Neural progenitor cell (in vitro differentiated cells): ENCODE data around the gene CTNNA1. TPM values are rescaled to one million over a fixed set of nuclear protein-coding genes. Genes with fewer than 3 reads are reported as not detected.

Source experiments
- DNase-seq: peaks from one replicate; pipeline ENCODE4 v3.0.0-alpha.2; 2016; ENCODE audit warnings: low spot score
- H2AFZ ChIP-seq: fragments of 200-600 bp; sonication (generic); replicated peaks from 2 replicates; pipeline ENCODE4 v1.6.1; 2016; ENCODE audit warnings: antibody characterized with exemption
- H3F3A ChIP-seq: fragments of 200-600 bp; sonication (generic); 2 replicates; pipeline ENCODE4 v1.6.1; 2016; ENCODE audit warnings: antibody characterized with exemption, low read depth
- H3K27ac ChIP-seq: fragments of 200-600 bp; sonication (generic); 2 replicates; pipeline ENCODE4 v1.5.1; 2016; ENCODE audit warnings: mild to moderate bottlenecking
- H3K27me3 ChIP-seq: fragments of 200-600 bp; sonication (generic); 2 replicates; pipeline ENCODE4 v1.6.1; 2016; ENCODE audit warnings: mild to moderate bottlenecking, moderate library complexity
- H3K36me3 ChIP-seq: fragments of 200-600 bp; sonication (generic); 2 replicates; pipeline ENCODE4 v1.5.1; 2016
- H3K4me1 ChIP-seq: fragments of 200-600 bp; sonication (generic); 2 replicates; pipeline ENCODE4 v1.6.1; 2016; ENCODE audit warnings: mixed run types
- H3K4me2 ChIP-seq: fragments of 200-600 bp; sonication (generic); 2 replicates; pipeline ENCODE4 v1.6.1; 2016
- H3K4me3 ChIP-seq: fragments of 200-600 bp; sonication (generic); 2 replicates; pipeline ENCODE4 v1.5.1; 2016
- H3K79me2 ChIP-seq: fragments of 200-600 bp; sonication (generic); 2 replicates; pipeline ENCODE4 v1.6.1; 2016; ENCODE audit warnings: low read depth
- H3K9ac ChIP-seq: fragments of 200-600 bp; sonication (generic); 2 replicates; pipeline ENCODE4 v1.6.1; 2016
- H3K9me3 ChIP-seq: fragments of 200-600 bp; sonication (generic); 2 replicates; pipeline ENCODE4 v1.5.1; 2016; ENCODE audit warnings: low read depth
- H4K20me1 ChIP-seq: fragments of 200-600 bp; sonication (generic); 2 replicates; pipeline ENCODE4 v1.6.1; 2016; ENCODE audit warnings: low read depth
- H3K27ac Mint-ChIP-seq: 3 replicates; pipeline ENCODE4 v1.8.0; 2021; ENCODE audit warnings: mixed read lengths
- H3K27me3 Mint-ChIP-seq: 2 replicates; pipeline ENCODE4 v1.8.0; 2022; ENCODE audit warnings: low read depth, mild to moderate bottlenecking, inconsistent platforms, moderate library complexity, mixed read lengths; ENCODE audit not compliant: insufficient read depth
- H3K36me3 Mint-ChIP-seq: 3 replicates; pipeline ENCODE4 v1.8.0; 2021; ENCODE audit warnings: mixed read lengths
- H3K4me1 Mint-ChIP-seq: 3 replicates; pipeline ENCODE4 v1.8.0; 2021; ENCODE audit warnings: mixed read lengths
- H3K4me3 Mint-ChIP-seq: 3 replicates; pipeline ENCODE4 v1.8.0; 2021; ENCODE audit warnings: mild to moderate bottlenecking, moderate library complexity, mixed read lengths
- H3K9me3 Mint-ChIP-seq: 3 replicates; pipeline ENCODE4 v1.8.0; 2020; ENCODE audit warnings: mixed read lengths
- CTCF ChIP-seq: fragments of 200-600 bp; sonication (generic); IDR thresholded peaks from 2 replicates; pipeline ENCODE4 v1.5.1; 2017; ENCODE audit warnings: antibody characterized with exemption, mild to moderate bottlenecking
- EZH2 ChIP-seq: fragments of 200-600 bp; sonication (generic); IDR thresholded peaks from 2 replicates; pipeline ENCODE4 v1.6.1; 2017; ENCODE audit warnings: antibody characterized with exemption, mild to moderate bottlenecking, moderate library complexity
- EZH2phosphoT487 ChIP-seq: fragments of 200-600 bp; sonication (generic); IDR thresholded peaks from 2 replicates; pipeline ENCODE4 v1.6.1; 2017; ENCODE audit warnings: antibody characterized with exemption
- total RNA-seq: library from RNA; depleted of rRNA; stranded (reverse); fragments of >200 nt; gene quantifications from 2 replicates; pipeline ENCODE4 v1.2.3, GENCODE V29; 2015; ENCODE audit warnings: low replicate concordance

CTNNA1 gene
- total RNA-seq, 1 donor from 2014 or later, result 305 TPM

DNA sequence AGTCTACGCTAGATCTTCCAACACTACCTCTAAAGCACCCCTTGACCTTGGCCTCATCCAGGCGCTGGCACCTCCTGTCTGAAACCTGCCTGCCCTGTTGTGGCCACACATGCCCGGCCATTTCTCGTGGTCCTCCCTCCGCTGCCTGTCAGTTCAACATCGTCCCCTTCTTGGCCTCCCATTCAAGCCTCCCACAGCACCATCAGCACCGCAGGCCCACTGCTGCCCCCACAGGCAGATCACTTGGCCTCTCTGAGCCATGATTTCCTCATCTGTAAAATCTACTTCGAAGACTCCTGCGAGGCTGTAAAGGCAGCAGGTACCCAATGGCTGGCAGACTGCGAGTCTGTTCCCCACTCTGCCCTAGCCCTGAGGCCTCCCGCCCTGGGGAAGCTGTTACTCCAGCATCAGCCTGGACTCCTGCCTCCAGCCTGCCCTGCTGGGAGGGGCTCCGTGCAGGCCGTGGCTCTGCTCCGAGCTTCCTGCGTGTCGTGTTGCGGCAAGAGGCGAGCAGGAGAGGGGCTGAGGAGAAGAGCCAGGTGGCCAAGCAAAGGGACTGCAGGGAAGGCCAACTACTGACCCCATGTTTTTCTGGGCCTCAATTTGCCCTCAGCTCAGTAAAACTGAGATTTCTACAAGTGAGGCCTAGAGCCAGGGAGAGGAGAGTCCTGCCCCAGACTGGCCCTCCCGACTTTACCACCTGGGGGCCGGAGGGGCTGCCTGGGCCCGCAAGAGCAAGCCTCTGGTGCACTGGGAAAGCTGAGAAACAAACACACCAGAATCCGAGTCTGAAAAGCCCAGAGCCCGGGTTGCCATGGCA, 192.4 kb downstream of the CTNNA1 start:
- Histone ChIP-seq H3K4me1 (peaks cover 58% of the 10 kb centered on the region), H3K4me3 (peak overlapping the region; percentile 4), H3K9ac (no peak overlapping the region), H3K27ac (peak overlapping the region; percentile 79), H3K79me2 (no peaks in the 10 kb centered on the region), H3K36me3 (no peaks in the 10 kb centered on the region), H3F3A (peaks cover 17% of the 10 kb centered on the region), H3K27me3 (no peaks in the 10 kb centered on the region), H4K20me1 (peaks cover 4% of the 10 kb centered on the region), H3K9me3 (no peaks in the 10 kb centered on the region), H3K4me2 (peak overlapping the region; percentile 63), H2AFZ (peak overlapping the region; percentile 87)
- no peak for TF ChIP-seq EZH2phosphoT487
- TF ChIP-seq CTCF, result peak; percentile 28
- TF ChIP-seq EZH2, result no peak
- peaks cover 67% of the 10 kb centered on the region for H3K4me1 Mint-ChIP-seq
- peaks cover 16% of the 10 kb centered on the region for H3K27me3 Mint-ChIP-seq
- peaks cover 6% of the 10 kb centered on the region for H3K36me3 Mint-ChIP-seq
- H3K27ac Mint-ChIP-seq, result peak overlapping the region; percentile 84
- DNase-seq, result peak; percentile 95
- no peaks in the 10 kb centered on the region for H3K9me3 Mint-ChIP-seq
- no peak overlapping the region for H3K4me3 Mint-ChIP-seq

- no peak for DNase-seq
- H3K27ac ChIP-seq, result peak overlapping the region; percentile 79
These were observed 193.0 kb downstream of the CTNNA1 start for GRCh38 chr5:138946241-138946623.

GRCh38 chr5:138946831-138947560, 193.8 kb downstream of the CTNNA1 start:
- no peak for DNase-seq
- peak overlapping the region; percentile 76 for H3K27ac Mint-ChIP-seq
- H3K36me3 Mint-ChIP-seq, result no peaks in the 10 kb centered on the region

More at GRCh38 chr5:138946241-138946623, 193.0 kb downstream of the CTNNA1 start:
- Mint-ChIP-seq H3K36me3 (no peaks in the 10 kb centered on the region), H3K4me3 (no peak overlapping the region), H3K4me1 (peaks cover 71% of the 10 kb centered on the region), H3K9me3 (no peaks in the 10 kb centered on the region), H3K27ac (peak overlapping the region; percentile 53), H3K27me3 (peaks cover 17% of the 10 kb centered on the region)
- H3F3A ChIP-seq, result peaks cover 17% of the 10 kb centered on the region
- no peaks in the 10 kb centered on the region for H3K36me3 ChIP-seq
- no peak overlapping the region for H2AFZ ChIP-seq
- H3K79me2 ChIP-seq, result no peaks in the 10 kb centered on the region
- no peak overlapping the region for H3K9ac ChIP-seq
- H3K4me1 ChIP-seq, result peaks cover 58% of the 10 kb centered on the region
- no peaks in the 10 kb centered on the region for H3K27me3 ChIP-seq
- no peak for TF ChIP-seq EZH2phosphoT487
- H3K9me3 ChIP-seq, result no peaks in the 10 kb centered on the region
- peak overlapping the region; percentile 63 for H3K4me2 ChIP-seq
- H4K20me1 ChIP-seq, result peaks cover 4% of the 10 kb centered on the region
- no peak overlapping the region for H3K4me3 ChIP-seq

More at GRCh38 chr5:138946831-138947560, 193.8 kb downstream of the CTNNA1 start:
- Histone ChIP-seq H3K4me3 (no peak overlapping the region), H3F3A (peaks cover 17% of the 10 kb centered on the region), H2AFZ (no peak overlapping the region), H3K79me2 (no peaks in the 10 kb centered on the region), H3K27ac (no peak overlapping the region), H3K4me1 (peaks cover 58% of the 10 kb centered on the region), H3K9ac (no peak overlapping the region), H3K36me3 (no peaks in the 10 kb centered on the region), H3K4me2 (no peak overlapping the region), H3K27me3 (no peaks in the 10 kb centered on the region), H4K20me1 (peaks cover 4% of the 10 kb centered on the region), H3K9me3 (no peaks in the 10 kb centered on the region)
- H3K9me3 Mint-ChIP-seq, result no peaks in the 10 kb centered on the region
- no peak overlapping the region for H3K4me3 Mint-ChIP-seq
- peaks cover 72% of the 10 kb centered on the region for H3K4me1 Mint-ChIP-seq
- no peak for TF ChIP-seq CTCF
- peaks cover 17% of the 10 kb centered on the region for H3K27me3 Mint-ChIP-seq
